Right renal pelvis (tissue), 4 donors: ENCODE measurements around the gene SARDH. TPM values are rescaled to one million over a fixed set of nuclear protein-coding genes. Genes with fewer than 3 reads are reported as not detected.

Experiments
- DNase-seq, 4 donors: peaks; one replicate each; pipeline ENCODE4 v3.0.0-alpha.2; 2013; ENCODE audit warnings: low read depth in 4 of 4, low spot score in 3 of 4, missing footprints in 1 of 4
- polyA plus RNA-seq, 4 donors: library from polyadenylated mRNA; unstranded; fragments of 120-200 nt; gene quantifications; one replicate each; pipeline ENCODE4 v1.2.1, GENCODE V29; 2013; ENCODE audit not compliant: insufficient read length in 4 of 4

Gene SARDH
- polyA plus RNA-seq, 4 donors, result 9.3 to 13.7 (median 10.7) TPM

DNA sequence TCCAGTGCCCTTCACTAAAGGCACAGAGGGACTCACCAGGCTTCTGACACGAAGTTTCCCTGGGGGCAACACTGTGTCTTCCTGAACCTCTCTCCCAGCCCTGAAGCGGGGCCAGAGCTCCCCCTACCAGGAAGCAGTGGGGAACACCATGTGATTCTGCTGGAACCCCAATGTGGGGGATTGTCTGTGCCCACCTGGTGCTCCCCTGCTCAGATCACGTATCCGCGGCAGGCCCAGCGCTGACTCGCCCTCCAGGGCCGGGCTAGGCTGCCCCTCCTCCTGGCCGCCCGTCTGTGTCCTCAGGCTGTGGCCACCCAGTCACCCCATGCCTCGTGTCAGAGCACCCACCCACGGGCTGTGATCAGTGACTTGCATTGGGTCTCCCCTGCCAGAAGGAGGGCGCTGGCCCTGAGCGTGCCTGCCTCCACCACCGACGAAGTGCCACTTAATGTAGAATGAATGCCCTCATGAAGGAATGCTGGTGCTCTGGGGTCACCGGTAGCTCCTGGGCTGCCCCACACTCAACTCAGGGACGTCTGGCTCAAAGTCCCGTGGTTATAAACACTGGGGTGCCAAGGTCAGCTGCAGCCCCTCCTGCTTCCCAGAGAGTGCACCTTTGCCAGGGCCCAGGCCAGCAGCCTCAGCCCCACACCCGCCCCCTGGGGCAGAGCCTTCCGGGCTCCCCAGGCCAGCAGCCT lies 22.1 kb downstream of the SARDH start:
- DNase-seq, result no peak

DNA sequence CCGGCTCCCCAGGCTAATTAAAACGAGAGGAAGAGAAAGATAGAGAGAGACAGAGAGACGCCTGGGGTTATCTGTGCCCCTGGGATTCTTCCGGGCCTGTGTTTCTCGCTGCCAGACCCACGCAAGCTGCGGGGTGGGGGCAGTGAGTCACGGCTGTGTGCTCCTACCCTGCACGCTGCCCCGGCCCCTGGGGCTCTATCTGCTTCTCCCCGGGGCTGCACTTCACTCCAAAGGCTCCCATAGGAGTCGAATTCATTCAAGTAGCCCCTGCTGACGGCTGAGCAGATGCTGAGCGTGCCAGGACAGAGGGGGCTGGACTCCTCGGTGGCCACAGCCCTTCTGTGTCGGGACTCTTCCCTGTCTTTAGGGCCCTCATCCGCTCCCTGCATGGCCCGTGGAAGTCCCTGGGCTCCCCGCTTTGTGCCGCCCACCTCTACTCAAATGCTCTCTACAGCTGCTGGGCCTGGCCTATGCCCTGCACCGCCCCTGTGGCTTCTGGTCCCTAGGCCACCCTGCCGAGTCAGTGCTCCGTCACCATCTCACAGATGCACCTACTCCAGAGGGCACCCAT lies 22.8 kb downstream of the SARDH start:
- no peak for DNase-seq

DNA sequence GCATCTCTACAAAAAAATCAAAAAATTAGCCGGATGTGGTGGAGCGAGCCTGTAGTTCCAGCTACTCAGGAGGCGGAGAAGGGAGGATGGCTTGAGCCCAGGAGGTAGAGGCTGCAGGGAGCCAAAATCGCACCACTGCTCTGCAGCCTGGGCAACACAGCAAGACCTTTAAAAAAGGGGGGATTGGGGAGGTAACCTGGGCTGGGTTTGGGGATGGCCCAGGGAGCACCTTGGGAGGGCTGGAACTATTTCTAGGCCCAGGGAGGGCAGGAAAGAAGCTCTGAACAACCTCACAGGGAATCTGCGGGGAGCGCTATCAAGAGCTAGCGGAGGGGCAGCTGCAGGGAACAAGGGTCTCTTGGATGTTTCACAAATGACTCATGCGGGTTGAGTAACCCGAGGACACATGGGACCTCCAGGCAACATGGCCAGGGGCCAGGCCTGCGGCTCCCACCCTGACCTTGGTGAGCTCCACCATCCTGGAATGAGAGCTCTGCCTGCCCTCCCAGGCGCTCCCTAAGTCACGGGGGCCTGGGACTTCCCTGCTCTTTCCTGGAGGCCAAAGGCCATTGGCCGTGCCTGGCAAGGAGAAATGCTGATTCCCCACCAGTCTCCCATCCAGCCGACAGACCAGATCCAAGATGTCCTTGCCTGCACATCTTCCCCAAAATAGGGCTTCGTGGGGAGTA lies 23.4 kb downstream of the SARDH start:
- no peak for DNase-seq

DNA sequence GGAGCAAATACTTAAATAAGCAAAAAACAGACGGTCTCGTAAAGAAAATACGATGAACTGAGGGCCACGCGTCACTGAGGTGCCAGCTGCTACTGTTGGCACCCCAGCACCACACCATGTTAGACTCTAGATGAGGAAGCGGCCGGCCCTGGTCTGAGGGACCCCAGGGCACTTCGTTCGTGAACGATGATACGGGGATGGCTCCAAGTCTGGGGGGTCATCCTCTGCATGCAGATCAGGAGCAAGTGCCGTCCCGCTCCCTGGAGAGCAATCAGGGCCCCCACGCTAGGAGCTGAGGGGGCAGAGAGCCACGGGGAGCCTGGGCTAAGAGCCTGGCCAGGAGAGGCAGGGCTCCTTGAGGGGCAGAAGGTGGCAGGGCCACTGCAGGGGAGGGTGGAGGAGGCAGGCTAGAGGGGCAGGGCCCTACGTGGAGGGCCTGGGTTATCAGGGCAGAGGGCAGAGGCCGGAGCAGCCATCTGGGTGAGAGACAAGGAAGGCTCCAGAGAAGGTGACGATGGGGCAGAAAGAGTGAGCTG lies 24.1 kb downstream of the SARDH start:
- no peak for DNase-seq

DNA sequence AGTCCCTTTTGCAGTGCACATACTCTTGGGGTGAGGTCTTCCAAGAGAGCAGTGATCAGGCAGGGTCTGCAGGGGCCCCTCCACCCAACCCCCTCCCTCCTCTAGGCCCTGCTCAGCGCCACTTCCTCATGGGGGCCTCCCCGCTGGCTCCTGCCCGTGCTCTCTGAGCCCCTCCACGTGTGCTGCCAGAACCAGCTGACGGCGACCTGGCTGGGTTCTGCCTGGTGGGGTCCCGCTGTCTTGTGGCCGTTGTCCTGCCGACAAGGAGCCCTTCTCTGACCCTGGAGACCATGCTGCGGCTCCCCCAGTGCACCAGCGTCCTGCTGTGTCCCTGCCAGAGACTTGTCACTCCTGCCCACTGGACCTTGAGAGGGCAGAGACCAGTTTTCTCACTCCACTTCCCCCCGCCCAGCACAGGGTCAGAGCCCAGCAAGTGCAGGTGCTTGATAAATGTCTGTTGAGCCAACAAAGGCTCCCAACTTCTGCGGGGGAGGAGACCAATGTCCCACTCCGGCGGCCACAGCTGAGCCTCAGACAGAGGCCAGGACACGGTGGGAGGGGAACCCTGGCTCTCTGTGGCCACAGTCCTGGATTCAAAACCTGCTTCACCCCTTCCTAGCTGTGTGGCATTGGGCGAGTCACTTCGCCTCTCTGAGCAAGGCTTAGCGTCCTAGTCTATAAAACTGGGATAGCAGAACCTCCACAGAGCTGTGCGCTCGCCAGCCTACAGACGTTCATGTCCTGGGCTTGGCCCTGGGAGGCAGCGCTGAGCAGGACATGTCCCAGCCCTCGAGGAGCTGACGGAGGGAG lies 24.8 kb downstream of the SARDH start:
- DNase-seq, result no peak

DNA sequence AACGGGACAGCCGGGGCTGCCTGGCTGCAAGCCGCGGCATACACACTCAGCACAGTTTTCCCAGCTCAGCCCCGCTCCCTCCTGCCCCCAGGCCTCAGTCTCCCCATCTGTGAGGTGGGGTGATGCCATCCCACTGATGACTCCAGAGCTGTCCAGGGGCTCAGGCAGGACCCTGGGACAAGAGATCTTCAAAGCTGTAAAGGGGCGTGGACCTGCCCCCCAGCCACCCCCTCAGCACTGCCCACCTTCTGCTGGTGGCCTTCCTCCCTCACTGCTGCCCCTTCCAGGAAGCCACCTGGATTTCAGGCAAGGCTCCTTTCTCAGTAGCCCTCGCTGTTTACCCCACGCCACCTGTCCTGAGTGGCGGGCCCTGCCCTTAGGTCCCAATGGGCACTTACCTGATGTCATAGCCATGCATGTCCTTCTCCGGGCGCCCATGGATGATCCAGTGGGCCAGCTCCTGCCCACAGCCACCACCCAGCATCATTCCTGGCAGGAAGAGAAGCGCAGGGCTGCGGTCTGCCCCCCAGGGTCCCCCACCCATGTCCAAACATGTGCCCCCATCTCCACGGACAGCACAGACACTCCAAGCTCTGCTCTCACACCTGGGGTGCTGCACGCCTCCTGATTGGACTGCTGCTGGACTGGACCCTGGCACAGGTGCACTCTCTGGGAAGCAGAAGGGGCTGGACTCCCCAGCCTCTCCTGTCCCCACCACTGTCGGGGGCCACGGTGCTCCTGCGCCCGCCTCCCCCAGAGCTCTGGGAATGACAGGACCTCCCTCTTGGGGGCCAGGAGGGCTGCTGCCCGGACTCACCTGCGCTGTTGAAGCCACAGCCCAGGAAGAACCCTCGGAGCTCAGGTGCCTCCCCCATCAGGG lies 25.7 kb downstream of the SARDH start:
- DNase-seq, result no peak

DNA sequence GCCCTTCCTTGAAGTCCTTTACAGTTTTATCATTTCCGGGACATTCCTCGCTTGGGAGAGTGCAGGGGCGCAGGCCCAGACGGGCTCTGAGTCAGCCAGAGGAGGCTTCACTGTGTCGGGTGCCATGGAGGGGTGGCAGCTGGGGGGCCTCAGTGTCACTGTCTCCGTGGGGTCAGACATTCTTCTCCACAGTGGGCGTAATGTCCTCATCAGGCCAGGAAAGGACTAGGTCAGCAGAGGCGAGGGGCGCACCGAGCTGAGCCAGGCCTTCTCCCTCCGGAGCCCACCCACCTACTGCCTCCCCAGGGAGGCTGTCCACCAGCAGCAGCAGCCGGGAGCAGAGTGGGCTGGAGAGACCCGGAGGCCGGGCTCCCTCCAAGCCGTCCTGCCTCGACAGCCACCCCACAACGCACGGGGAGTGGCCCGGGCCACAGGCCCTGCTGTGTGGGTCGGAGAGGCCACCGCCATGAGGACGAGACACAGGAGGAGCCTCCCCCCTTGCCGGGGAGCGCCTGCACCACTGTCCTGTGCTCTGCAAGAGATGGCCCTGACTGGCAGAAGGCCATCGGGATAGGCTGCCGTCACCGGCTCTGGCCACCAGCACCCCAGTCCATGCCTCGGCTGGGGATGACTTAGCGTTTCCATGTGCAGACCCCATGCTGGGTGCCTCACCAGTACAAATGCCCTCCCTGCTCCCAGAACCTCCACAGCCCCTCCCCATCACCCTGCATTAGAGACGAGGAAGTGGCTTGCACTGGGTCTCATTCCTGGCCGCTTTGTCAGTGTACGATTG lies 26.5 kb downstream of the SARDH start:
- DNase-seq, result no peak

DNA sequence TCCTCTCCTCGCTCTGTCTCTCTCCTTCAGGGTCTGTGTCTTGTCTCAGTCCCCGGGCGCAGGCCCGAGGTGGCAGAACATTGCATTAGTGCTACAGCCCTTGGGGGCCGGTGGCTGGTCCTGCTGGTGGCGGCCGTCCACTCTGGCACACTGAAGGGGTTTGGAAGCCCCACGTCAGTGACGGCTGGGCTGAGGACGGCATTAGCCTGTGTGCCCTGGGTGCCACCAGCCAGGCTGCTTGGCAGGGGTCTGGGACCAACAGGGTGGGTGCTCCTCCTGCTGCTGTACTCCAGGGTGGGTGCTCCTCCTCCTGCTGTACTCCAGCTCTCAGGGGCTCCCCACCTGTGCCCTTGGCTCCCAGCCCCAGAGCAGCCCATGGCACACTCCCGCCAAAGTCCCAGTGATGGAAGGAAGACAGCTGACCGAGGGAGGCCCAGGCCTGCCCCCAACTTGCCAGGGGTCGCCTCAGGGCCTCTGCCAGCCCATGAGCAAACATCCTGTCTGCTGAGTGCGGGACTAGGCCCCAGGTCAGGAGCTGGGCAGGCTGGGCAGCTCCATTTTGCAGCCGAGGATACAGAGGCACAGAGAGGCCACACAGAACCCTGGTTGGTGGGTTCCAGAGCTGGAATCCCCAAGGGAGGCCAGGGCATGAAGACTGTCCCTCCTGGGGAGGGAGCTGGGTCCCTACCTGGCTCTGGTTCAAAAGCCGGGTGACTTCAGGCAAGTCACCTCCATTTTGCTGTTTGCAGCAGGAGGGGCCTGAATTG lies 27.3 kb downstream of the SARDH start:
- no peak for DNase-seq

DNA sequence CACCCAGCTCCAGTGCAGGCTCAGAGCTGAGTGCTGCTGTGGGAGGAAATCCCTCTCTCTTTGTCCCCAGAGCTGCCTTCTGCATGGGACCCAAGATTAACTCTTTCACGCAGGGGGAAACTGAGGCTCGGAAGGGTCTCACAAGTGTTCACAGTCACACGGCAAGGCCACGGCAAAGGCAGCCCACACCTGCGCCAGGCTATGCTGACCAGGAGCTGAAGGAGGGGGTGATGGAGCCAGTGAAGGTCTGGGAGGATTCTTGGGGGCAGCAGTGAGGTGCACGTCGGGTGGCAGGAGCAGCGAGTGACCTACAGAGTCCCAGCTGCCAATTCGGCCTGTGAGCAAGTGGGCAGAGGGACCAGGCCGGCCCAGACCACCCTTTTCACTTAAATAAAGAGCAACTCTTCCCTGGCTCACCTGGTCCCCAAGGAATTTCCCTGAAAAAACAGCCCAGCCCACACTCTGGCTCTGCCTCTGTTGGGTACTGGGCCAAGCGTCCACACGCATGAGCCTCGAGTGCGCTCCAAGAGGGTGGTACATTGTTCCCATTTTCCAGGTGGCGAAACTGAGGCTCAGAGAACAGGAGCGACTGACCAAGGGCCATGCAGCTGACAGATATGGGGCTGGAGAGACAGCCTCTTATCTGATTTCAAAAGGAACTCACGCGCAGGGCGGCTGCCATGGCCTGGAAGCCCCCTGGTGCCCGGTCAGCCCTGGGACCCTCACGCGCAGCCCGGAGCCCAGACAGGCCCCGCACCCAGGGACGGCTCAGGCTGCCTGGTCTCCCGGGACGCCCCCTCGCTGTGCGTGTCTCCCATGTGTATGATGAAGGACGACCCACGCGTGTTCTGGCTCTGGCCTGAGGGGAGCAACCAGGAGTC lies 28.2 kb downstream of the SARDH start:
- DNase-seq, result no peak

DNA sequence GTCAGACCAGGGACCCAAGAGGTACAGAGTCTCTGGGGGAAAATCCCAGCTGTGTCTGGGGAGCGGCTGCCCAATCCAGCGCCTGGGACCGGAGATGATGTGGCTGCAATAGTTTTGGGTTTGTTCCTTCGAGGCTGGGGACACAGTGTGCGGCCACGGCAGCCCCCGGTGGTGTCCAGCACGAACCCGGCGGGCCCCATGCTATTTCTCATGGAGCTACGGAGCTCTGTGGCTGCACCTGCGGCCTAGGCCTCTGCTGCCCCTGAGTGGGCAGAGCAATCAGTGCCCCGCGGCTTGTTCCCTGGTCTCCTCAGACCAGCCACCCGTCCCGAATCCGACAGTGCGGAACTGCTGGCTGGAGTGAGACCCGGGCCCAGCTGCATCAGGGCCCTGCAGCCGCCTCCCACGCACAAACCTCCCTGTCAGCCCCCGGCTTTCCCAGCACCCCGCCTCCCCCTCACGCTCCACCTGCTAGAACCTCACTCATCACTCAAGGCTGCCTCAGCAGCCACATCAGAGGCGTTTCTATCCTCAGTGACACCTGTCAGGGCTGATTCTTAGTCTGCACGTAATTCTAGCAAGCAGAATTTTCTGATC lies 29.0 kb downstream of the SARDH start:
- DNase-seq, result peak; percentile 45 to 79 (median 61)

DNA sequence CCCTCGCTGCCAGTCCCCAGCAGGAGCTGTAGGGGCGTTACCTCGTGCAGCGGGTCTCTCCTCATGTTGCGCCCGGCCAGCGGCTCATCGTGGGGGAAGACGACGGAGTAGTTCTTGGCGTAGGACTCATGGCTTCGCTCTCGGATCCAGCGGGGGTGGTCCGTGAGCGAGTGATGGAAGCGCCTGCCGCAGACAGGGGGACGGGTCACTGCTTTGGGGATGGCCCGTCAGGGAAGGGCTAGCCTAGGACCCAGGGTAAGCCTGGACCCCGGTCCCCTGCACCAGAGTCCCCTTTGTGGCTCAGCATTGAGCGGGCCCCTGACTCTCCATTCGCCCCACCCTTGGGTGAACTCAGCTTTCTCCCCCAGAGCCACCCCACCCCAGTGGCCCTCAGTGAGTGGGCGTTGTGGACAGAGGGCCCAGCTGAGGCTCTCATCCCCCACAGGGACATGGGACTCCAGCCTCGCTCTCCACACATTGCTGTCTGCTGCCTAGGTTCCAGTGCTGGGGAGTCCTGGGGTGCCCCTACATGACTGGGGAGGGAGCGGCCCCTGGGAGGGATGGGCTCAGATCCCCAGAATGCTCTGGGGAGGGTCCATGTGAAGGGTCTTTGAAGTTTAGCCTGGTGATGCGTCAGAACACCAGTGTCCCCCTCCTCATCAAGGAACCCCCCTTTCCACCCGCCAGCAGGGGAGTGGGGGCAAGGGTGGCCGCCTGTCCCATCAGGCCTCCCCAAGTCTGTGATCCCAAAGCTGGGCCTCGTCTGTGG lies 29.7 kb downstream of the SARDH start:
- DNase-seq, result no peak

DNA sequence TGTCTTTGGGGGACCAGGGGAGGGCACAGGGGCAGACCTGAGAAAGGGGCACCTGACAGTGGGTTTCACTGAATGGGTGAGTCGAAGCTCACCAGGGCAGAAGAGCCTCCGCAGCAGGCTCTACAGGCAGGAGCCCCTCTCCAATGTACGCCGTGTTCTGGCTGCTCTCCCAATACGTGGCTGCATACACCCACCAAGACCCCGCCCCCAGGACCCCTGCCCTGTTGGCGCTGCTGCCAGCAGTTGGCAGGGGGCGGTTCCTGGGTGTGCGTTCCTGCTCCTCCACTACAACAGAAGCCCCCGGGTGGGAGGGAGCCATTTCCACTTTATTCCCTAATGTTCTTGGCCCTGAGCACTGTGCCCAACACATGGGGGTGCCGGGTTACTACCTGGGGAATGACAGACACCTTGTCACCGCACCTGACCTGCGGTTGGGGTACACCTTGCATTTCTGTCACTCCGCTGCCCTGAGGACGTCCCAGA lies 30.3 kb downstream of the SARDH start:
- no peak for DNase-seq

DNA sequence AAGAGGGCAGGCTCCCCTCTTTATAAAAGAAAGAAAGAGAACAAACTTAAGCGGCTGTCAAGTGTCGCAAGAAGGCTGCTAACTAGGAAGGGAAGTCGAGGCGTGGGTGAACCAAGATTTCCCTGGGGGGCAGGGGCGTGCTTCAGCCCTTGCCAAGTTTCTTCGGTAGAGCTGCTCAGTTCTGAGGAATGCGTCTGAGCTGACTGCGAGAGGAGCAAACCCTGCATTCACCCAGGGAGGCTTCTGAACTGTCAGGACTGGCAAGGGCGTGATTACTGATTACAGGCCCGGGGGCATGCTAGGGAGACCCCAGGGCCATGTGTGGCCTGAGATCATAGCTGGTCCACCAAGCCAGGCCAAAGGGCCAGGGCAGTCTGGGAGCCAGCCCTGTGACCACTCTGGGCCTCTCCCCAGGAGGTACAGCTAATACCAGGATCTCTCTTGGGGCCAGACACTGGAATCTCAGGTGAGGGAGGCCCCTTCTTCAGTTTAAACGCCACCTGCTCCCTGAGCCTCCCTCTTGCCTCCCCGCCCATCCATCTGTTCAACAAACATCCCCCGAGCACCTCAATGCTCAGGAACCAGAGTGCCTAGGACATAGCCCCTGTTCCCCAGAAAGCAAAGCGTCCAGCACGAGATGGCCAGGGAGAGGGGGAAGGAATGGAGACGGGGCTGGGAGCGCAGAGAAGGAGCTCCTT lies 30.9 kb downstream of the SARDH start:
- no peak for DNase-seq

DNA sequence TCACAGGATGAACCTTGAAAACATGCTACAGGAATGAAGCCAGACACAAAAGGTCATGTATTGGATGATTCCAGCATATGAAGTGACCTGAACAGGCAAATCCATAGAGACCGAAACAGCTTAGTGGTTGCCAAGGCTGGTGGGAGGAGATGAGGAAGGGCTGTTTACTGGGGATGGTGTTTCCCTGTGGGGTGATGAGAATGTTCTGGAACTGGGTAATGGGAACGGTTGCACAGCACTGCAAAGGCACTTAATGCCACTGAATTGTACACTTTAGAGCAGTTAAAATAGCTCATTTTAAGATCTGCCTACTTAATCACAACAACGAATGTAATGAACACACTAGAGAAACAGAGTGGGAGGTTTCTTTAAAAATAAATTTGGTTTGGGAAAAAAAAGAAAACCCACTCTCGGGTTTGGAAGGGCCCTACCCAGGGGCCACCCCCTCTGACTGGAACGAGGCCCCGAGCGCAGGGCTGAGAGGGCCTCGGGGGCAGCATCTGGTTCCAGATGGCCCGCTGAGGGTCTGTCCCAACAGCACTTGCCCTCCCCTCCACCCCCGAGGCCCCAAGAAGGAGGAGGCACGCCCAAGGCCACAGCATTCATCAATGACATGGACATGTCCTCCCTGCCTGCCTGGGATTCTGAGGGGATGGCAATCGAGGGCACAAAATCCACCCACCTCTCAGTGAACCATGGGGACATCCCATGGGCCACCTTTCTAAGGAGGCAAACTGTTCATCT lies 31.7 kb downstream of the SARDH start:
- no peak for DNase-seq

DNA sequence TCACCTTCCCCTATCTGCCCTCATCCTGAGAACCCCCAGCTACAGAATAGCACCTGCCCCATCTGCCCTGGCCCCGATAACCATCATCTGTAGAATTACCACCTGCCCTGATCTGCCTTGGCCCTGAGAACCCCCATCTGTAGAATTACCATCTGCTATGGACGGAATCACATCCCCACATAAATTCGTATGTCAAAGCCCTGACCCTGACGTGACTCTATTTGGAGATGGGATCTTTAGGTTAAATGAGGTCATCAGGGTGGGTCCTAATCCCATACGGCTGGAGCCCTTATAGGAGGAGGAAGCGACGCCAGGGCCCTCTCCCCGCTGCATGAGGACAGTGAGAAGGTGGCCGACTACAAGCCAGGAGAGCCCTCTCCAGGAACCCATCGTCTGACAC lies 32.6 kb downstream of the SARDH start:
- DNase-seq, result no peak
